Fibroblast of lung (primary cell): ENCODE measurements around the gene RPS6KA2. TPM values are rescaled to one million over a fixed set of nuclear protein-coding genes. Genes with fewer than 3 reads are reported as not detected.

Experiments
- DNase-seq, 2 donors: peaks; one replicate each; pipeline versions ENCODE4 v3.0.0 to v3.0.0-alpha.2; 2010; ENCODE audit warnings: low read depth in 2 of 2
- H2AFZ ChIP-seq: 2 replicates; pipeline ENCODE4 v1.5.1; 2012; ENCODE audit warnings: low read length, control low read depth, inconsistent platforms
- H3K27ac ChIP-seq: 2 replicates; pipeline ENCODE4 v1.5.1; 2011; ENCODE audit warnings: low read length, control low read depth; ENCODE audit not compliant: insufficient read depth
- H3K27me3 ChIP-seq: 2 replicates; pipeline ENCODE4 v1.5.1; 2011; ENCODE audit warnings: mild to moderate bottlenecking, low read length; ENCODE audit not compliant: control insufficient read depth, insufficient read depth
- H3K36me3 ChIP-seq: 2 replicates; pipeline ENCODE4 v1.5.1; 2011; ENCODE audit warnings: low read length; ENCODE audit not compliant: control insufficient read depth, insufficient read depth
- H3K4me1 ChIP-seq: 2 replicates; pipeline ENCODE4 v1.5.1; 2011; ENCODE audit warnings: low read length; ENCODE audit not compliant: control insufficient read depth, insufficient read depth; ENCODE audit errors: extremely low read depth
- H3K4me2 ChIP-seq: 2 replicates; pipeline ENCODE4 v1.5.1; 2011; ENCODE audit warnings: low read length, control low read depth; ENCODE audit not compliant: insufficient read depth; ENCODE audit errors: extremely low read depth
- H3K4me3 ChIP-seq, 4 experiments: fragments of 200-600 bp in 1 of 4; sonication (generic) in 1 of 4; replicated peaks in 1 of 4; 2 replicates each; pipeline ENCODE4 v1.5.1; 2011 to 2016; ENCODE audit warnings: low read length in 4 of 4, low read depth in 3 of 4, mild to moderate bottlenecking in 3 of 4, control low read depth in 2 of 4, inconsistent platforms in 1 of 4, mixed read lengths in 1 of 4; ENCODE audit not compliant: insufficient read depth in 1 of 4; ENCODE audit errors: control extremely low read depth in 1 of 4
- H3K79me2 ChIP-seq: 2 replicates; pipeline ENCODE4 v1.5.1; 2012; ENCODE audit warnings: mild to moderate bottlenecking, low read length, inconsistent platforms; ENCODE audit not compliant: control insufficient read depth, insufficient read depth
- H3K9ac ChIP-seq: 2 replicates; pipeline ENCODE4 v1.5.1; 2011; ENCODE audit warnings: mild to moderate bottlenecking, low read length, control low read depth; ENCODE audit not compliant: insufficient read depth
- H3K9me3 ChIP-seq: 2 replicates; pipeline ENCODE4 v1.5.1; 2012; ENCODE audit warnings: low read depth, low read length; ENCODE audit not compliant: control insufficient read depth, insufficient read depth
- H4K20me1 ChIP-seq: 2 replicates; pipeline ENCODE4 v1.5.1; 2011; ENCODE audit warnings: low read length; ENCODE audit not compliant: control insufficient read depth, insufficient read depth; ENCODE audit errors: extremely low read depth
- EZH2 ChIP-seq: IDR thresholded peaks from 2 replicates; pipeline ENCODE4 v1.5.1; 2012; ENCODE audit warnings: low read length, control low read depth, mild to moderate bottlenecking; ENCODE audit errors: missing control alignments
- polyA plus RNA-seq, 2 donors: library from polyadenylated mRNA; depleted of rRNA in 1 of 2; stranded (reverse) in 1 of 2; unstranded in 1 of 2; fragments of >200 nt; gene quantifications; 2 replicates each; pipeline ENCODE4 v1.2.1, GENCODE V29; 2011 to 2012; ENCODE audit warnings: missing spikeins in 1 of 2
- total RNA-seq: library from RNA; depleted of rRNA; stranded (reverse); fragments of >200 nt; gene quantifications from 2 replicates; pipeline ENCODE4 v1.2.1, GENCODE V29; 2014
- TF ChIP-seq, protein P1 (sequence below), 2 donors: IDR thresholded peaks in 1 of 2; conservative IDR thresholded peaks in 1 of 2; 1 replicate in 1 of 2; 2 replicates in 1 of 2; pipeline ENCODE4 v1.5.1; 2011 to 2012; ENCODE audit warnings: low read length in 2 of 2, control low read depth in 1 of 2, inconsistent platforms in 1 of 2, low read depth in 1 of 2, mild to moderate bottlenecking in 1 of 2

Gene RPS6KA2
- total and polyA plus RNA-seq, 2 donors (not counting 1 experiment from before 2014, with no cell fraction given), result 66.8 to 116 TPM

DNA sequence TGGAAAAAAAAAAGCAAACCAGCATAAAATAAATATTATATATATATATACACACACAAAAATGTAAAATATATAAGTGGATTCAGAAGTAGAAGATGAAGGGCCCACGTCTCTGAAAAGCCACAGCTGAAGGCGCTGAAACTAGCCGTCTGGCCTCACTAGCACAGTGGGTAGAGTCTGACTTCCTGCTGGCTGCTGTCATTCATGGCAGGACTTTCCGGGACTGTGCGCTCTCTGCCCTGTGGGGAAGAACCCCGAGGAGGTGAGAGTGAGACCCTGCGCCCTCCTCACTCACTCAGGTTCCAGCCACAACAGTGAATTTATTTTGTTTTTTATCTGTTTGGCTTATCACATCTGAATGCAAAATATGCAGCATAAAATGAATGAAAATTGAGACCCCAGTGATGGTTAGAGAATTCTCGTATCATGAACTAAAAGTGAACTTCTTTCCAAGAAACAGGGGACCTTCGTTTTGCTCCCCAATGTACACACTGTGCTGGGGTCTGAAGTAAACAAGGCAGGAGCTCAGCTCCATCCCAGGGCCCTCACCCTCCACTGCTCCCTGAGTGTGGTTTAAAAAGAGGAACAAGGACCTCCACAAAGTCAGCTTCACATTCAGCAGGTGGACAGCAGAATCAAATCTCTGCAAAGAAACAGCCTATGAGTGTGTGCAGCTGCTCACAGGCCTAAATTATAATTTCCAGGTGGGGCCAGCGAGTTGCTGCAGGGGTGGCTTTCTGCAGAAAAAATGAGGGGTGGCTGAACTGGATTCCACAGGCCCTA lies 39.2 kb downstream of the RPS6KA2 start:
- Histone ChIP-seq H3K79me2 (peaks cover 17% of the 10 kb centered on the region), H3K27ac (no peak overlapping the region), H3K4me2 (no peak overlapping the region), H3K27me3 (no peaks in the 10 kb centered on the region), H3K9ac (no peak overlapping the region), H2AFZ (no peak overlapping the region), H3K36me3 (no peaks in the 10 kb centered on the region), H4K20me1 (no peaks in the 10 kb centered on the region), H3K4me1 (peaks cover 6% of the 10 kb centered on the region), H3K9me3 (no peaks in the 10 kb centered on the region), H3K4me3 (no peak overlapping the region)
- no peak for DNase-seq
- no peak for TF ChIP-seq EZH2
- TF ChIP-seq, protein P1, sequence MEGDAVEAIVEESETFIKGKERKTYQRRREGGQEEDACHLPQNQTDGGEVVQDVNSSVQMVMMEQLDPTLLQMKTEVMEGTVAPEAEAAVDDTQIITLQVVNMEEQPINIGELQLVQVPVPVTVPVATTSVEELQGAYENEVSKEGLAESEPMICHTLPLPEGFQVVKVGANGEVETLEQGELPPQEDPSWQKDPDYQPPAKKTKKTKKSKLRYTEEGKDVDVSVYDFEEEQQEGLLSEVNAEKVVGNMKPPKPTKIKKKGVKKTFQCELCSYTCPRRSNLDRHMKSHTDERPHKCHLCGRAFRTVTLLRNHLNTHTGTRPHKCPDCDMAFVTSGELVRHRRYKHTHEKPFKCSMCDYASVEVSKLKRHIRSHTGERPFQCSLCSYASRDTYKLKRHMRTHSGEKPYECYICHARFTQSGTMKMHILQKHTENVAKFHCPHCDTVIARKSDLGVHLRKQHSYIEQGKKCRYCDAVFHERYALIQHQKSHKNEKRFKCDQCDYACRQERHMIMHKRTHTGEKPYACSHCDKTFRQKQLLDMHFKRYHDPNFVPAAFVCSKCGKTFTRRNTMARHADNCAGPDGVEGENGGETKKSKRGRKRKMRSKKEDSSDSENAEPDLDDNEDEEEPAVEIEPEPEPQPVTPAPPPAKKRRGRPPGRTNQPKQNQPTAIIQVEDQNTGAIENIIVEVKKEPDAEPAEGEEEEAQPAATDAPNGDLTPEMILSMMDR (conservative IDR thresholded peaks at IDR 0.05 in 1 of 2, IDR thresholded peaks at IDR 0.05 in 1 of 2; ENCODE audit: low read depth in 1 of 2, low read length in 2 of 2), result no peak

DNA sequence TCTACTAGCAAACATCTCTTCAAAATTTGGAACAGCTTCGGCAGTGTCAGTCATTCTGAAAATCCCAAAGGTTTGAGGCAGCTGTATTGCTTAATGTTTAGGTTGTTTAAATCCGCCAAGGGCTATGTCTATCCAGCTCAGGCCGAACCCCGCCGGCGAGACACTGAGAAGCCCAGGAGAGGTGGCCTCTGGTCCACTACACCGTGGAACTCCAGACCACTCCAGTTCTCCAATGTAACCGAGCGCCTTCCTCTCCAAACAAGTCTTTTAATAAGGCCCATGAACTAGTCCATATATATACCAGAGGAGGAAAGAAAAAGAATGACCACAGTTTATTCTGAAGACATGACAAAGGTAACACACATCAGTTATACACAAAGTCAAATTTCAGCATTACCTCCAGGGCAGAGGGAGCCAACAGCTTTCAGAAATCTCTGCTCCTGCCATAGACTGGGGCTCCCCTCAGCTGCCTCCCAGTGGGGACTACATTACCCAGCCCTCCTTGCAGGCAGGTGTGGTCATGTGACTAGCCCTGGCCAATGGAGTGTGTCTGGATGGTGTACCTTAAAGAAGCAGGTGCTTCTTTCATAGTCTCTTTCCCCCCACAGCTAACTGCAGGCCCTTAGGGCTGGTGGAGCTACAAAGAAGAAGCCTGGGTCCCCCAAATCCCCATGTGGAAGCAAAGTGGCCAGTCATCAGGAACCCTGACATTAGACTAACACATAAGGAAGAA lies 40.5 kb downstream of the RPS6KA2 start, which contains the start of gene RAMACL:
TSS of gene RAMACL (minus strand) at position 255 of the 733 bp plus-strand sequence. CDS start at position 54, 201 bp downstream.
- Histone ChIP-seq H3K4me3 (no peak within 1 kb of the TSS), H3K9ac (no peak within 1 kb of the TSS), H3K79me2 (peaks cover 13% of the 10 kb centered on the region), H3K27ac (no peak within 1 kb of the TSS), H4K20me1 (no peaks in the 10 kb centered on the region), H3K36me3 (no peaks in the 10 kb centered on the region), H2AFZ (no peak within 1 kb of the TSS), H3K9me3 (no peaks in the 10 kb centered on the region), H3K4me2 (no peak within 1 kb of the TSS), H3K4me1 (peaks cover 2% of the 10 kb centered on the region), H3K27me3 (no peaks in the 10 kb centered on the region)
- DNase-seq, result no peak
- TF ChIP-seq, protein P1 (conservative IDR thresholded peaks at IDR 0.05 in 1 of 2, IDR thresholded peaks at IDR 0.05 in 1 of 2; ENCODE audit: low read depth in 1 of 2, low read length in 2 of 2), result no peak
- TF ChIP-seq EZH2, result no peak

DNA sequence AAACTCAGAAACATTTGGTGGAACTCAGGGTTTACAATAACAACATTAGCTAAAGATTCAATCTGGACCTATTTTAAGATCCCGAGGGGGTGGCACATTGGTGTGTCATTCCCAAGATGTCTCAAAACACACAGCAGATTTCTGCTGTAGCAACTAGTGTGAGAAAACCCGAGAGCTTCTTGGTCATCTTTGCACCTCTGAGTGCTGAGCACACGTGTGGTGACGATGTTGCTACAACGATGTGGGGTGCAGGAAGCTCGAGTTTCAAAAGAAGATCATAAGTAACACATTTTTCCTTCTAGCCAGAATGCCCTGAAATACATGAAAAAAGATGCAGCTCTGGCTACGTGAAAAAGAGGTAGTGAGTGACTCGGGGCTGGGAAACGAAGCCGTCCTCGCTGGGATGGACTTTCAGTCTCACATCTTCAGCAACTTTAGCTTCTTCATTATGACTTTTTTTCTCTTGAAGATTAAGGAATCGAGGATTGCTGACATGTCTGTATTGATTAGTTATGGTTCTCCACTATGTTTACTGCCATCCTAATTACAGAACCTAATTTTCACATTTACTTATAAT lies 42.1 kb downstream of the RPS6KA2 start:
- Histone ChIP-seq H3K36me3 (no peaks in the 10 kb centered on the region), H2AFZ (no peak overlapping the region), H3K4me1 (peaks cover 2% of the 10 kb centered on the region), H3K9me3 (no peaks in the 10 kb centered on the region), H3K9ac (no peak overlapping the region), H3K79me2 (peaks cover 4% of the 10 kb centered on the region), H3K27me3 (no peaks in the 10 kb centered on the region), H3K4me3 (no peak overlapping the region), H3K4me2 (no peak overlapping the region), H3K27ac (no peak overlapping the region), H4K20me1 (no peaks in the 10 kb centered on the region)
- DNase-seq, result no peak
- no peak for TF ChIP-seq EZH2
- TF ChIP-seq, protein P1 (conservative IDR thresholded peaks at IDR 0.05 in 1 of 2, IDR thresholded peaks at IDR 0.05 in 1 of 2; ENCODE audit: low read depth in 1 of 2, low read length in 2 of 2), result no peak
